GM12891 (cell line): Measurements from ENCODE around the gene RGS3.

Experiments
- PAX5 ChIP-seq: IDR thresholded peaks from 2 replicates; pipeline ENCODE4 v1.6.1; 2011; ENCODE audit warnings: low read length, moderate library complexity, mild to moderate bottlenecking; ENCODE audit not compliant: insufficient read depth, severe bottlenecking
- POLR2A ChIP-seq: IDR thresholded peaks from 2 replicates; pipeline ENCODE4 v1.6.1; 2011; ENCODE audit warnings: low read depth, low read length, control low read depth
- POLR2AphosphoS5 ChIP-seq: IDR thresholded peaks from 2 replicates; pipeline ENCODE4 v1.6.1; 2011; ENCODE audit warnings: low read depth, low read length, control low read depth
- POU2F2 ChIP-seq: IDR thresholded peaks from 2 replicates; pipeline ENCODE4 v1.6.1; 2011; ENCODE audit warnings: low read depth, mild to moderate bottlenecking, control low read depth, low read length, moderate library complexity
- SPI1 ChIP-seq: IDR thresholded peaks from 2 replicates; pipeline ENCODE4 v1.6.1; 2011; ENCODE audit warnings: low read depth, low read length, control low read depth
- TAF1 ChIP-seq: IDR thresholded peaks from 2 replicates; pipeline ENCODE4 v1.6.1; 2011; ENCODE audit warnings: low read depth, low read length, control low read depth

DNA sequence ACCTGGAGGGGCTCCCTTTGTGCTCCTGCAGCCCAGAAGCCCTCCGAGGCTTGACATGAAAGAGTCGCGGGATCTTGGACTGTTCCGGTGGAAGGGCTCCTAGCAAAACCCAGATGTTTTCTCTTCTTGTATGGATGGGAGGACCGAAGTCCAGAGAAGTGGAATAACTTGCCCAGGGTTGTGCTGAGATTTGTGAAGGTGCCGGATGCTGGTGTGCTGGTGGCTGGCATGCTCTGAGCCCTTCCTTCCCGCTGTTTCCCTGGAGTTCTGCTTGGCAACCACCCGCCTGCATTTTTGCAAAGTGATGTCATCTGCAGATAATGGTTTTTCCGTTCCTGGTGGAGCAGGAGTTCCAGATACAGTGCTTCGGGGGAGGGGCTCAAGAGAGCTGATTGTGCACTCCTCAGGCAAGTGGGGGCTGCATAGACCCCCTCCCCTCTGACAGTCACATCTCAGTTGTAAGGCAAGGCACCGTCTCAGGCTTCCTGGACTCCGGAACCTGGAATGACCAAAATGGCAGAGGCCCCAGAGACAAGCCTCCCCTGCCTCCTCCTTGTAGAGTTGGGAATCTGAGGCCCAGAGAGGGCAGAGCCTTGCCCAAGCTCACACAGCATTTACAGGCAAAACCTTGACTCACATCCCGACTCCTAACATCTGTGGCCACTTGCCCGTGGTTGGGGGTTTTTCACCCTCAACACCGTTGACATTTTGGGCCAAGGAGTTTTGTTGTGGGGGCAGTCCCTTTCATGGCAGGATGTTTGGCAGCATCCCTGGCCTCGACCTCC is 157.0 kb downstream of the RGS3 start:
- TF ChIP-seq TAF1, result no peak
- no peak for TF ChIP-seq POLR2A
- no peak for TF ChIP-seq SPI1
- TF ChIP-seq POLR2AphosphoS5, result no peak
- TF ChIP-seq PAX5, result no peak
- no peak for TF ChIP-seq POU2F2
